ENCODE measurements around the gene ANGEL1.

ANGEL1 gene

GRCh38 chr14:76778546-76779215 is 34.0 kb downstream of the ANGEL1 start:
- no peak for TF ChIP-seq ZBTB7A (IDR thresholded peaks at IDR 0.05; ENCODE audit: low read depth)

- TF ChIP-seq CREB1 (IDR thresholded peaks at IDR 0.05; ENCODE audit: low read depth) (no peak), EGR1 (IDR thresholded peaks at IDR 0.05) (no peak), REST (IDR thresholded peaks at IDR 0.05; ENCODE audit: low read depth) (no peak), TCF12 (IDR thresholded peaks at IDR 0.05; ENCODE audit: low read depth) (no peak), RAD21 (IDR thresholded peaks at IDR 0.05; ENCODE audit: low read depth) (no peak), FOXM1 (IDR thresholded peaks at IDR 0.05; ENCODE audit: borderline replicate concordance, low read depth) (no peak), NFIC (IDR thresholded peaks at IDR 0.05) (no peak), TEAD4 (IDR thresholded peaks at IDR 0.05) (no peak), EP300 (IDR thresholded peaks at IDR 0.05; ENCODE audit: borderline replicate concordance) (no peak), CEBPB (IDR thresholded peaks at IDR 0.05) (no peak), MAX (IDR thresholded peaks at IDR 0.05) (no peak), YY1 (IDR thresholded peaks at IDR 0.05; ENCODE audit: low read depth) (no peak), ZBTB7A (IDR thresholded peaks at IDR 0.05; ENCODE audit: low read depth) (no peak), USF1 (IDR thresholded peaks at IDR 0.05) (no peak), TAF1 (IDR thresholded peaks at IDR 0.05; ENCODE audit: low read depth) (no peak)
Measured at GRCh38 chr14:76777721-76778120, 35.0 kb downstream of the ANGEL1 start.

GRCh38 chr14:76776428-76777251 is 36.0 kb downstream of the ANGEL1 start:
- TF ChIP-seq CREB1 (IDR thresholded peaks at IDR 0.05; ENCODE audit: low read depth) (no peak), NFIC (IDR thresholded peaks at IDR 0.05) (no peak), ZBTB7A (IDR thresholded peaks at IDR 0.05; ENCODE audit: low read depth) (no peak), CEBPB (IDR thresholded peaks at IDR 0.05) (no peak), FOXM1 (IDR thresholded peaks at IDR 0.05; ENCODE audit: borderline replicate concordance, low read depth) (no peak), TAF1 (IDR thresholded peaks at IDR 0.05; ENCODE audit: low read depth) (no peak)

- TF ChIP-seq TAF1 (IDR thresholded peaks at IDR 0.05; ENCODE audit: low read depth): no peak
- TF ChIP-seq TCF12 (IDR thresholded peaks at IDR 0.05; ENCODE audit: low read depth): no peak
- TF ChIP-seq EGR1 (IDR thresholded peaks at IDR 0.05): no peak
- no peak for TF ChIP-seq CREB1 (IDR thresholded peaks at IDR 0.05; ENCODE audit: low read depth)
- TF ChIP-seq RAD21 (IDR thresholded peaks at IDR 0.05; ENCODE audit: low read depth): no peak
- no peak for TF ChIP-seq REST (IDR thresholded peaks at IDR 0.05; ENCODE audit: low read depth)
- TF ChIP-seq NFIC (IDR thresholded peaks at IDR 0.05): no peak
- no peak for TF ChIP-seq ZBTB7A (IDR thresholded peaks at IDR 0.05; ENCODE audit: low read depth)
- TF ChIP-seq USF1 (IDR thresholded peaks at IDR 0.05): no peak
- TF ChIP-seq EP300 (IDR thresholded peaks at IDR 0.05; ENCODE audit: borderline replicate concordance): no peak
- TF ChIP-seq TEAD4 (IDR thresholded peaks at IDR 0.05): no peak
- TF ChIP-seq MAX (IDR thresholded peaks at IDR 0.05): no peak
- TF ChIP-seq FOXM1 (IDR thresholded peaks at IDR 0.05; ENCODE audit: borderline replicate concordance, low read depth): no peak
- TF ChIP-seq YY1 (IDR thresholded peaks at IDR 0.05; ENCODE audit: low read depth): no peak
- no peak for TF ChIP-seq CEBPB (IDR thresholded peaks at IDR 0.05)
Measured at GRCh38 chr14:76775695-76776427, 36.8 kb downstream of the ANGEL1 start.
